Type B pancreatic cell (in vitro differentiated cells): Measurements from ENCODE around the gene PJA1. TPM values are rescaled to one million over a fixed set of nuclear protein-coding genes. Genes with fewer than 3 reads are reported as not detected.

Experiments
- DNase-seq: peaks from one replicate; pipeline ENCODE4 v3.0.0; 2021; ENCODE audit warnings: mixed read lengths; ENCODE audit not compliant: unreplicated experiment; ENCODE audit errors: extremely low spot score
- H3K27ac Mint-ChIP-seq: 2 replicates; pipeline ENCODE4 v1.8.0; 2021; ENCODE audit warnings: mild to moderate bottlenecking, mixed read lengths
- H3K27me3 Mint-ChIP-seq: 2 replicates; pipeline ENCODE4 v1.8.0; 2021; ENCODE audit warnings: mixed read lengths
- H3K36me3 Mint-ChIP-seq: 2 replicates; pipeline ENCODE4 v1.8.0; 2021; ENCODE audit warnings: mixed read lengths
- H3K4me1 Mint-ChIP-seq: one replicate; pipeline ENCODE4 v1.8.0; 2021; ENCODE audit warnings: mixed read lengths; ENCODE audit not compliant: unreplicated experiment
- H3K4me3 Mint-ChIP-seq: 2 replicates; pipeline ENCODE4 v1.8.0; 2021; ENCODE audit warnings: mild to moderate bottlenecking, mixed read lengths
- H3K9me3 Mint-ChIP-seq: 2 replicates; pipeline ENCODE4 v1.8.0; 2021; ENCODE audit warnings: mixed read lengths
- CTCF ChIP-seq: fragments of 200-600 bp; sonication (generic); conservative IDR thresholded peaks from 2 replicates; pipeline ENCODE4 v1.5.0; 2021; ENCODE audit warnings: antibody characterized with exemption, mild to moderate bottlenecking
- total RNA-seq: library from RNA; stranded (reverse); gene quantifications from 2 replicates; pipeline ENCODE4 v1.2.1, GENCODE V29; 2021; ENCODE audit warnings: low replicate concordance

The PJA1 gene
- total RNA-seq, 1 donor from 2014 or later: 47.5 TPM

GRCh38 chrX:69179380-69179911 is 14.2 kb upstream of the PJA1 start:
- H3K27me3 Mint-ChIP-seq: no peaks in the 10 kb centered on the region
- no peak for TF ChIP-seq CTCF
- no peaks in the 10 kb centered on the region for H3K36me3 Mint-ChIP-seq
- DNase-seq: no peak
- H3K4me3 Mint-ChIP-seq: no peak overlapping the region
- peaks cover 6% of the 10 kb centered on the region for H3K4me1 Mint-ChIP-seq
- no peaks in the 10 kb centered on the region for H3K9me3 Mint-ChIP-seq
- H3K27ac Mint-ChIP-seq: no peak overlapping the region

GRCh38 chrX:69178592-69178991 is 13.3 kb upstream of the PJA1 start:
- Mint-ChIP-seq H3K4me3 (no peak overlapping the region), H3K27me3 (no peaks in the 10 kb centered on the region), H3K4me1 (peaks cover 6% of the 10 kb centered on the region), H3K27ac (no peak overlapping the region), H3K36me3 (no peaks in the 10 kb centered on the region), H3K9me3 (no peaks in the 10 kb centered on the region)
- no peak for DNase-seq
- no peak for TF ChIP-seq CTCF

- no peak for DNase-seq
- no peak for TF ChIP-seq CTCF
- H3K36me3 Mint-ChIP-seq: no peaks in the 10 kb centered on the region
- no peaks in the 10 kb centered on the region for H3K9me3 Mint-ChIP-seq
- H3K4me3 Mint-ChIP-seq: no peak overlapping the region
- no peaks in the 10 kb centered on the region for H3K27me3 Mint-ChIP-seq
- peaks cover 6% of the 10 kb centered on the region for H3K4me1 Mint-ChIP-seq
- H3K27ac Mint-ChIP-seq: no peak overlapping the region
Observed at GRCh38 chrX:69177511-69178162, 12.4 kb upstream of the PJA1 start.

- Mint-ChIP-seq H3K4me1 (peaks cover 6% of the 10 kb centered on the region), H3K27me3 (no peaks in the 10 kb centered on the region), H3K27ac (no peak overlapping the region), H3K4me3 (no peak overlapping the region), H3K9me3 (no peaks in the 10 kb centered on the region), H3K36me3 (no peaks in the 10 kb centered on the region)
- no peak for DNase-seq
- no peak for TF ChIP-seq CTCF
Observed at GRCh38 chrX:69176053-69176452, 10.8 kb upstream of the PJA1 start.

- no peak for TF ChIP-seq CTCF
- H3K27me3 Mint-ChIP-seq: no peaks in the 10 kb centered on the region
- no peak overlapping the region for H3K4me3 Mint-ChIP-seq
- no peaks in the 10 kb centered on the region for H3K36me3 Mint-ChIP-seq
- peaks cover 6% of the 10 kb centered on the region for H3K9me3 Mint-ChIP-seq
- peaks cover under 1% of the 10 kb centered on the region for H3K4me1 Mint-ChIP-seq
- DNase-seq: peak; percentile 40
- H3K27ac Mint-ChIP-seq: no peak overlapping the region
Observed at GRCh38 chrX:69173906-69174305, 8.7 kb upstream of the PJA1 start.
